GM19023 (cell line): ENCODE data around the gene ARVCF.

ENCODE experiments used
- ATAC-seq: cut with Tn5 transposase; IDR thresholded peaks from one replicate; pipeline ENCODE4 v1.9.1; 2021; ENCODE audit warnings: mild to moderate bottlenecking, moderate library complexity; ENCODE audit not compliant: unreplicated experiment

The ARVCF gene

GRCh38 chr22:20031732-20032406 lies 15.2 kb upstream of the ARVCF start:
- no peak for ATAC-seq

DNA sequence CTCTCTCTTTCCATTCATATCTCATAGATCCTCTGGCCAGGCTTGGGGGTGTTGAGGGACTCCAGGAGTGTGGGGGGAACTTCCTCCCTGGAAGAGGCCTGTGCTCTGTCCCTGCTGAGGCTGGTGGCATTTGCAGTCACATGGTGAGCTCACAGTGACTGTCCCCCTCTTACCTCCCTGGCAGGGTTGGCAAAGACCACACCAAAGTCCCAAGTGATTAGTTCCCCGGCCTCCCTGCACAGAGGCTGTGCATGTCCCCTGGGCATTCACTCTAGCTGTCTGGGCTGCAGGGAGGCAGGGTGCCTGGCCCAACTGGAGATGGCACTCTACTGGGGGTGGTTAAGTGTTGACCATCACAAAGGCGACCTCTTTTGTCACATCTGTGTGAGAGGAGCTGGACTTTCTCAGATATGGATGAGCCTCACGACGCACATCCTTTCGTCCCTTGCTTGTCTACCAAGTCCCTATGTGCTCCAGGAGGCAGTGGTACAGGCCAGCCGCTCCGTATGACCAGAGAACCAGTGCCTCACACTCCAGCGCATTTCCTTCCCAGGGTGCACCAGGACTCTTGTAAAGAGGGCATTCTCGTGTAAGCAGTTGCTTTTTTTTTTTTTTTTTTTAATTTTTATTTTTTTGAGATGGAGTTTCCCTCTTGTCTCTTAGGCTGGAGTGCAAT lies 13.1 kb upstream of the ARVCF start:
- ATAC-seq = no peak

GRCh38 chr22:20028855-20029549 lies 12.4 kb upstream of the ARVCF start:
- ATAC-seq = no peak

GRCh38 chr22:20027966-20028854 lies 11.6 kb upstream of the ARVCF start:
- ATAC-seq = no peak

- ATAC-seq = no peak
These were observed 10.5 kb upstream of the ARVCF start for GRCh38 chr22:20026996-20027601.

GRCh38 chr22:20026204-20026908 lies 9.7 kb upstream of the ARVCF start:
- ATAC-seq = no peak

DNA sequence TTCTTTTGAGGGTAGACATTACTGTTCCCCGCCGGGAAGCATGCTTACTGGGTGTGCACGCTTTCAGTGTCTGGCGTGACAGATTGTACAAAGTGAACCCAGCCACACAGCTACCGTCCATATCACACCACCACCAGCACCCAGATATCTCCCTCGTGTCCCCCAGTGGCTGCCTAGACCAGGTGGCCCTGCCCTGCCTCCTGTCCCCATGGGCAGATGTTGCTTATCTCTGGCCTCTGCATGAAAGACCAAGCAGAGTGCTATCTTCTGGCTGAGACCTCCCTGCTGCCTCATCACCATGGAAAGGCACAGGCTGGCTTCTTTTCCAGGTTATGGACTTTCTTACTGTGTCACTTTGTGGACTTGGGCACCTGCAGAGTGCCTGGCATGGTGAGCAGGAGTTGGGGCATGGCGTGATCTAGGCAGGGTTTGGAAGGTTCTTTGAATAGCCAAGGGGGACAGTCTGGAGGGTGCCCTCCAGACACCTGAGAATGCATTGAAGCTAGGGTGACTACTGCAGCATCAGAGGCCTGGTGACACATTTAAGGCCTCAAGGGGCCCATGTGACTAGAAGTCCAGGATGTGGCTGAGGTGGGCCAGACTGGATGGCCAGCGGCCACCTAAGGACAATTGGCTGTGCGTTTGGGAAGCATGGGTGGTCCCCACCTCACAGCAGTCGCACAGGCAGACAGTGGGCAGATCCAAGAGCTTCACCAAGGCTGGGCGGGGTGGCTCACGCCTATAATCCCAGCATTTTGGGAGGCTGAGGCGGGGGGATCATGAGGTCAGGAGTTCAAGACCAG lies 9.0 kb upstream of the ARVCF start:
- ATAC-seq = no peak

GRCh38 chr22:20024650-20025397 lies 8.2 kb upstream of the ARVCF start:
- ATAC-seq = no peak

DNA sequence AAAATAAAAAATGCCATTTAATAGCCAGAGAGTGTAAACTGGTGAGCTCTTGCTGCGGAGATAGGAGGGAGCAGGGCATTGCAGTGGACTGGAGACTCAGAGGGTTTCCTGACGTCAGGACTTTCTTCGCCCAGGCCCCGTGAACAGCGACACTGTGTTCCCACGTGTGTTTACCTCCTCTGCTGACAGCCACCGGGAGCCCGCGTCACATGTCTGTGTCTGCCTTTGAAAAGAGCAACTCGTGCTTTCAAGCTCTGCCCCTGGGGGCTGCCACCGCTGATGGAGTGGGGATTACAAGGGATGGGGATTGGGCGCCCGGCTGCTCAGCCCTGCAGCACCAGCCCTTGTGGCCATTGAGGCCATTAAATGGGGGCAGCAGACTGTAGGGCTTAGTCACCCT lies 7.6 kb upstream of the ARVCF start:
- ATAC-seq = no peak

- no peak for ATAC-seq
These were observed 6.5 kb upstream of the ARVCF start for GRCh38 chr22:20022978-20023613.

DNA sequence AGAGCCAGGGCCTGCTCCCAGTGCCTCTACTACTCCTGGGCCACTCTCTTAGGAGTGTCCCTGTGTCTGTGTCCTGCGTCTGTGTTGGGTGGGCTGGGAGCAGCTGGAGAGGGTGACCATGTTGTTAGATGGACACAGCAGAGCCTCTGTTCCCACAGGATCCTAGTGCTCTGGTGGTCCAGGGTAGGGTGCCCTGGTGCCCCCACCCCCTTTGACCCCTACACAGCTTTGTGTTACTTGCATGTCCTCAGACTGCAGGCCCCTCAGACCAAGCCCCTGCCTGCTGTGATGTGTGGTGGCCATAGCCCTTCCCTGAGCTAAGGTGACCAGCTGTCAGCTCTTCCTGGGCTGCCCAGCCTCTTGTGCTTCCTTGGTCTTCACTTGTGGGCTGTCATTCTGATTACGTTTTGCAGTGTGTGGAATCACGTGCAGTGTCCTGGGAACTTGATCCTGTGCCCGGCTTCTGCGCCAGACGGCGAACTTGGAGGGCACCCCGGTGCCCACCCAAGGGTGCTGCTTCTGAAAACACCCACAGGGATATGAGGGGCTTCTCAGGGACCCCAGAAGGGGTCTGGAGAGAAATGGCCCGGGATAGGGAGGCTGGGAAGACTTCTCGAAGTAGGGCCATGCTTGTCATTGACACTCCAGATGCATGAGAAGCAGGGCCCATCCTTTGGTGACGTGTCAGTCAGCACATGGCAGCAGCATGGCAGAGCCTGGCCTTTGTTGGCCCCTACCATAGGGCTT lies 5.8 kb upstream of the ARVCF start:
- ATAC-seq = no peak

GRCh38 chr22:20021196-20022181 lies 4.9 kb upstream of the ARVCF start:
- peak; percentile 19 for ATAC-seq

DNA sequence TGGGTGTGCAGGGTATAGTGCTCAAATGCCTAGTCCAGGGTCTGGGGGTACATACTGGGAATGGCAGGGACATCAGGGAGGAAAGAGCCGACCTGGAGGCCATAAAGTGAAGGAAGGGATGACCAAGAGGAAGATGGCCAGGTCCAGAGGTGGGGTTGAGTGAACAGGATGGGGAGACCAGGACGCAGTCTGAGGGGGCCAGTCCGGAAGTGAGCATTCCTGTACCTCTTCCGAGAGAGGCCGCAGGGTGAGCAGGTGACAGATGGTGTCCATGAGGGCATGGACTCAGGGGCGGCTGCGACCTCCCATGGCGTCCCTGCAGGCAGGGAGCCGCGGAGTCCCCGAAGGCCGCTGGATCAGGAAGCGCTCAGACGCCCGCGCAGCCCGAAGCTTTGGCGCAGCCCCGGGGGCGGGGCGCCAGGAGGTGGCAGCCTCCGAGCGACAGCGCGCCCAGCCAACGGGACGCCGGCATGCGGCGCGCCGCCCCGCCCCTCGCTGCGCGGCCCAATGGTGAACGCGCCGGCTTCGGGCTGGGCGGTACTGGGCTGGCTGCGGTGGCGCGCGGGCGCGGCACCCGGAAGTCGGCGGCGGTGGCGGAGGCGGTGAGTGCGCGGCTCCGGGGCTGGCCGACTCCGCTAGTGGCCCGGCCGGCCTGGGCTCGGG lies 4.0 kb upstream of the ARVCF start, which contains the start of gene TANGO2:
Gene TANGO2 (plus strand): TSS at position 578 of the 663 bp plus-strand sequence. CDS start 15,689 bp downstream, outside the sequence.
- ATAC-seq = peak; percentile 72

DNA sequence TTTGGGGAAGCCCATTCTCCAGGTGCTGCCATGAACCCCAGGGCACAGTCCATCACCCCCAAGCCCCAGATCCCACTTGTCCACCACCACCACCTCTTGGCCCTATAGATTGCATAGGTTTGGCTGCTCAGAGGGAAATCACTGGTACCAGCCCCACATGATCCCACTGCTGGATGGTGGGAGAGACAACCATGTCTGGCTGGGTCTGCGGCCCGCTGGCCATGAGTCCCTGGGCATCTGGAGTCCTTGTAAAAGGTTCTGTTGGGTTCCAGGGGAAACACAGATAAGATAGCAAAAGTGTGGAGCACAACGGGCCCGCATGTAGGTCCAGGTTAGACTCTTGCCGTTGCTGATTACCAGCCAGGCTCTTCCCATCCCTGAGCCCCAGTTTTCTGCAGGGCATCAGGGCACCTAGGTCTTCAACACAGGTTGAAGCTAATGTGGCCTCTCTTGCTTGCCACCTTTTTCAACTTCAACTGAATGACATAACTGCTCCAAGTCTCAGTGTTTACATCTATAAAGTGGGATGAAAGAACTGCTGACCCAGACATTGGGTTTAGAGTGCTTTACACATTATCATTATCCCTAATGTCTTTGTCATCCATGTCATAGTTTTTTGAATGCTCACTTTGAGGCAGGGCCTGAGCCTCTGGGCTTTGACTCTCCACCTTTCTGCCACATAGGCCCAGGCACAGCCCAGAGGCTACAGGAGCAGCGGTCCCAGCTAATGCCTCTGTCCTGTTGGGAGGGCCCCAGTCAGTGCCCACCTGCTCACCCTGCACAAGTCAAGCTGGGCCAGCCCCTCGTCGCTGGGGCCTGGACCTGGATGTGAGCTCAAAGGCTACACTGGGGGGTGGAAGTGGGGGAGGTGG lies 3.3 kb upstream of the ARVCF start:
- ATAC-seq = no peak

GRCh38 chr22:20018001-20018400 lies 1.4 kb upstream of the ARVCF start:
- no peak for ATAC-seq
